OCI-LY3 (cell line): ENCODE measurements around the gene CNTNAP2.

Experiments
- H2AFZ ChIP-seq: fragments of 200-600, 300-600 bp; shearing (Covaris generic); 2 replicates; pipeline ENCODE4 v1.6.0; 2014; ENCODE audit warnings: antibody characterized with exemption, low read depth, low read length
- H3K27ac ChIP-seq: fragments of 200-600, 300-600 bp; sonication (generic); 2 replicates; pipeline ENCODE4 v1.5.1; 2014; ENCODE audit warnings: mild to moderate bottlenecking, low read length, moderate library complexity, mixed read lengths
- H3K27me3 ChIP-seq: fragments of 200-600, 300-600 bp; sonication (generic); 2 replicates; pipeline ENCODE4 v1.6.1; 2014; ENCODE audit warnings: low read depth, low read length, mixed read lengths
- H3K36me3 ChIP-seq: fragments of 200-600, 300-600 bp; sonication (generic); replicated peaks from 2 replicates; pipeline ENCODE3; 2014; ENCODE audit warnings: low read depth, low read length, mixed read lengths
- H3K4me1 ChIP-seq: fragments of 300-600, 200-600 bp; sonication (generic); 2 replicates; pipeline ENCODE4 v1.6.1; 2014; ENCODE audit warnings: low read length, mixed read lengths
- H3K4me2 ChIP-seq: fragments of 200-600, 300-600 bp; sonication (generic); 2 replicates; pipeline ENCODE4 v1.6.1; 2014; ENCODE audit warnings: low read length, mixed read lengths
- H3K4me3 ChIP-seq: fragments of 300-600, 200-600 bp; sonication (generic); 2 replicates; pipeline ENCODE4 v1.5.1; 2014; ENCODE audit warnings: antibody characterized with exemption, mild to moderate bottlenecking, low read length, moderate library complexity
- H3K79me2 ChIP-seq: fragments of 300-600, 200-600 bp; shearing (Covaris generic); 2 replicates; pipeline ENCODE4 v1.6.1; 2014; ENCODE audit warnings: mild to moderate bottlenecking, low read length, mixed read lengths
- H3K9ac ChIP-seq: fragments of 300-600, 200-600 bp; shearing (Covaris generic); 2 replicates; pipeline ENCODE4 v1.6.0; 2014; ENCODE audit warnings: mild to moderate bottlenecking, low read length, moderate library complexity
- H3K9me3 ChIP-seq: fragments of 200-600, 300-600 bp; shearing (Covaris generic); 2 replicates; pipeline ENCODE4 v1.6.1; 2014; ENCODE audit warnings: low read length, mixed read lengths; ENCODE audit not compliant: insufficient read depth
- H4K20me1 ChIP-seq: fragments of 200-600, 300-600 bp; sonication (generic); 2 replicates; pipeline ENCODE4 v1.6.1; 2016; ENCODE audit warnings: low read length, mixed read lengths; ENCODE audit not compliant: insufficient read depth
- CTCF ChIP-seq: fragments of 200-600, 300-600 bp; sonication (generic); IDR thresholded peaks from 2 replicates; pipeline ENCODE4 v1.5.1; 2014; ENCODE audit warnings: antibody characterized with exemption, low read length, low read depth
- EZH2phosphoT487 ChIP-seq: fragments of 200-600 bp; shearing (Covaris generic); IDR thresholded peaks from 2 replicates; pipeline ENCODE4 v1.6.1; 2018; ENCODE audit warnings: antibody characterized with exemption, mixed run types, low read depth

The CNTNAP2 gene

GRCh38 chr7:147062897-147063296 lies 946.3 kb downstream of the CNTNAP2 start:
- H3K79me2 ChIP-seq = no peaks in the 10 kb centered on the region
- H3K36me3 ChIP-seq = no peaks in the 10 kb centered on the region
- H2AFZ ChIP-seq = no peak overlapping the region
- no peaks in the 10 kb centered on the region for H4K20me1 ChIP-seq
- H3K4me1 ChIP-seq = 0 out of 2 replicates have a peak, but pooled peaks cover 4% of the 10 kb centered on the region
- no peak overlapping the region for H3K4me2 ChIP-seq
- no peak overlapping the region for H3K27ac ChIP-seq
- H3K9ac ChIP-seq = no peak overlapping the region
- H3K9me3 ChIP-seq = no peaks in the 10 kb centered on the region
- no peak overlapping the region for H3K4me3 ChIP-seq
- TF ChIP-seq EZH2phosphoT487 = no peak
- no peak for TF ChIP-seq CTCF
- H3K27me3 ChIP-seq = no peaks in the 10 kb centered on the region

- no peak overlapping the region for H3K4me3 ChIP-seq
- no peaks in the 10 kb centered on the region for H3K4me1 ChIP-seq
- no peak overlapping the region for H3K4me2 ChIP-seq
- H3K9me3 ChIP-seq = no peaks in the 10 kb centered on the region
- no peaks in the 10 kb centered on the region for H3K36me3 ChIP-seq
- no peak overlapping the region for H3K9ac ChIP-seq
- H3K27ac ChIP-seq = no peak overlapping the region
- no peaks in the 10 kb centered on the region for H4K20me1 ChIP-seq
- TF ChIP-seq CTCF = no peak
- no peak for TF ChIP-seq EZH2phosphoT487
- H2AFZ ChIP-seq = no peak overlapping the region
- no peaks in the 10 kb centered on the region for H3K27me3 ChIP-seq
- H3K79me2 ChIP-seq = no peaks in the 10 kb centered on the region
Observed at GRCh38 chr7:147068842-147069241, 952.2 kb downstream of the CNTNAP2 start.

GRCh38 chr7:147069771-147070170 lies 953.2 kb downstream of the CNTNAP2 start:
- Histone ChIP-seq H3K9me3 (no peaks in the 10 kb centered on the region), H3K79me2 (no peaks in the 10 kb centered on the region), H3K4me1 (no peaks in the 10 kb centered on the region), H3K9ac (no peak overlapping the region), H3K4me3 (no peak overlapping the region), H2AFZ (no peak overlapping the region), H3K27me3 (no peaks in the 10 kb centered on the region), H3K27ac (no peak overlapping the region), H4K20me1 (no peaks in the 10 kb centered on the region), H3K36me3 (no peaks in the 10 kb centered on the region), H3K4me2 (no peak overlapping the region)
- no peak for TF ChIP-seq CTCF
- no peak for TF ChIP-seq EZH2phosphoT487

- no peak overlapping the region for H3K4me2 ChIP-seq
Observed at GRCh38 chr7:147070886-147071285, 954.3 kb downstream of the CNTNAP2 start.

More at GRCh38 chr7:147070886-147071285, 954.3 kb downstream of the CNTNAP2 start:
- Histone ChIP-seq H3K9ac (no peak overlapping the region), H4K20me1 (no peaks in the 10 kb centered on the region), H3K27me3 (no peaks in the 10 kb centered on the region), H3K27ac (no peak overlapping the region), H3K79me2 (no peaks in the 10 kb centered on the region), H3K9me3 (no peaks in the 10 kb centered on the region), H3K4me3 (no peak overlapping the region), H2AFZ (no peak overlapping the region), H3K4me1 (no peaks in the 10 kb centered on the region), H3K36me3 (no peaks in the 10 kb centered on the region)
- no peak for TF ChIP-seq CTCF
- no peak for TF ChIP-seq EZH2phosphoT487
